HCT116 (cell line): ENCODE results near the gene SRGAP3.

Experiments
- CBX3 ChIP-seq: IDR thresholded peaks from 2 replicates; pipeline ENCODE4 v1.6.1; 2012; ENCODE audit warnings: low read depth
- CEBPB ChIP-seq: IDR thresholded peaks from 2 replicates; pipeline ENCODE4 v1.6.1; 2012; ENCODE audit warnings: low read depth
- CTCF ChIP-seq, 3 experiments: fragments of 200-600 bp in 1 of 3; sonication (generic) in 1 of 3; IDR thresholded peaks in 2 of 3; conservative IDR thresholded peaks in 1 of 3; 2 replicates each; pipeline ENCODE4 v1.5.1; 2012 to 2017; ENCODE audit warnings: low read depth in 2 of 3, low read length in 2 of 3, antibody characterized with exemption in 1 of 3, borderline replicate concordance in 1 of 3, control low read depth in 1 of 3, mild to moderate bottlenecking in 1 of 3, mixed read lengths in 1 of 3, mixed run types in 1 of 3, moderate library complexity in 1 of 3; ENCODE audit not compliant: insufficient read depth in 1 of 3
- EZH2 ChIP-seq: fragments of 200-600 bp; sonication (generic); IDR thresholded peaks from 2 replicates; pipeline ENCODE4 v1.6.1; 2017; ENCODE audit warnings: antibody characterized with exemption, mixed run types
- EZH2phosphoT487 ChIP-seq: fragments of 200-600 bp; IDR thresholded peaks from 2 replicates; pipeline ENCODE4 v1.6.1; 2018; ENCODE audit warnings: antibody characterized with exemption, borderline replicate concordance
- JUND ChIP-seq: IDR thresholded peaks from 2 replicates; pipeline ENCODE4 v1.6.1; 2012
- POLR2A ChIP-seq: IDR thresholded peaks from 2 replicates; pipeline ENCODE4 v1.7.0; 2011; ENCODE audit warnings: borderline replicate concordance; ENCODE audit not compliant: insufficient read depth, insufficient read length; ENCODE audit errors: extremely low read depth
- POLR2AphosphoS5 ChIP-seq: IDR thresholded peaks from 2 replicates; pipeline ENCODE4 v1.6.1; 2011; ENCODE audit warnings: mild to moderate bottlenecking, low read depth, low read length, moderate library complexity
- RAD21 ChIP-seq: IDR thresholded peaks from 2 replicates; pipeline ENCODE4 v1.6.1; 2012; ENCODE audit warnings: low read depth, mild to moderate bottlenecking
- REST ChIP-seq: IDR thresholded peaks from 2 replicates; pipeline ENCODE4 v1.6.1; 2012; ENCODE audit warnings: low read depth
- YY1 ChIP-seq: IDR thresholded peaks from 2 replicates; pipeline ENCODE4 v1.6.1; 2011; ENCODE audit warnings: low read length, low read depth, moderate library complexity, mild to moderate bottlenecking; ENCODE audit not compliant: insufficient replicate concordance; ENCODE audit errors: extremely low read depth

GRCh38 chr3:9188583-9188982 is 60.9 kb downstream of the SRGAP3 start:
- TF ChIP-seq CEBPB (no peak), JUND (no peak), REST (no peak), CTCF (IDR thresholded peaks at IDR 0.05 in 2 of 3, conservative IDR thresholded peaks at IDR 0.05 in 1 of 3; ENCODE audit: borderline replicate concordance in 1 of 3, insufficient read depth in 1 of 3, low read depth in 2 of 3, low read length in 2 of 3) (no peak), EZH2phosphoT487 (no peak), CBX3 (no peak), POLR2A (no peak), EZH2 (no peak), POLR2AphosphoS5 (no peak), RAD21 (no peak), YY1 (no peak)
